Endothelial cell of umbilical vein (primary cell): ENCODE data around the gene SELENOF. TPM values are rescaled to one million over a fixed set of nuclear protein-coding genes. Genes with fewer than 3 reads are reported as not detected.

Source experiments
- BruUV-seq: library from RNA; stranded (reverse); fragments of 400-500 nt; replicated peaks from 2 replicates; lab custom pipeline; 2021; lab: Mats Ljungman, UMichigan
- CTCF ChIA-PET: fragments of 300-600, 350-600 bp; sonication (Branson Sonifier 250); formaldehyde crosslinking; loops from one replicate; lab custom pipeline; 2021; ENCODE audit warnings: antibody characterized with exemption, inconsistent platforms; lab: Charles Lee
- POLR2A ChIA-PET: fragments of 300-600, 350-600 bp; sonication (Branson Sonifier 250); formaldehyde crosslinking; loops from one replicate; lab custom pipeline; 2021; ENCODE audit warnings: antibody characterized with exemption, inconsistent platforms; lab: Charles Lee
- DNase-seq: peaks from one replicate; pipeline ENCODE4 v3.0.0-alpha.2; 2011; ENCODE audit warnings: low read depth, low spot score
- FAIRE-seq: peaks from 2 replicates; lab custom pipeline; 2011; peaks lifted over from hg19 to GRCh38; lab: Jason Lieb, UNC
- H2AFZ ChIP-seq: 2 replicates; pipeline ENCODE4 v1.6.0; 2012; ENCODE audit warnings: low read depth, low read length, control low read depth, inconsistent platforms
- H3K27ac ChIP-seq: 2 replicates; pipeline ENCODE4 v1.5.1; 2011; ENCODE audit warnings: low read depth, mild to moderate bottlenecking, control low read depth, low read length, moderate library complexity; ENCODE audit not compliant: insufficient read depth
- H3K27me3 ChIP-seq, 2 experiments: 2 replicates each; pipeline versions ENCODE4 v1.6.0 to v1.6.1; 2011; ENCODE audit warnings: low read length in 2 of 2, mixed read lengths in 1 of 2; ENCODE audit not compliant: control insufficient read depth in 2 of 2, insufficient read depth in 2 of 2
- H3K36me3 ChIP-seq, 2 experiments: 2 replicates in 1 of 2; 3 replicates in 1 of 2; pipeline ENCODE4 v1.5.1; 2011; ENCODE audit warnings: low read length in 2 of 2, mild to moderate bottlenecking in 1 of 2, moderate library complexity in 1 of 2; ENCODE audit not compliant: control insufficient read depth in 2 of 2, insufficient read depth in 2 of 2; ENCODE audit errors: extremely low read depth in 1 of 2
- H3K4me1 ChIP-seq: 3 replicates; pipeline ENCODE4 v1.5.1; 2011; ENCODE audit warnings: mild to moderate bottlenecking, low read length; ENCODE audit not compliant: control insufficient read depth, insufficient read depth; ENCODE audit errors: extremely low read depth
- H3K4me2 ChIP-seq: 2 replicates; pipeline ENCODE4 v1.6.1; 2011; ENCODE audit warnings: low read length, control low read depth, mixed read lengths; ENCODE audit not compliant: insufficient read depth
- H3K4me3 ChIP-seq, 3 experiments: fragments of 200-600 bp in 1 of 3; sonication (generic), shearing (Covaris generic) in 1 of 3; replicated peaks in 1 of 3; 2 replicates each; pipeline ENCODE4 v1.5.1; 2011 to 2016; ENCODE audit warnings: control low read depth in 3 of 3, low read length in 3 of 3, mild to moderate bottlenecking in 2 of 3, inconsistent platforms in 1 of 3, low read depth in 1 of 3, moderate library complexity in 1 of 3; ENCODE audit not compliant: insufficient read depth in 1 of 3
- H3K79me2 ChIP-seq: 2 replicates; pipeline ENCODE4 v1.6.0; 2012; ENCODE audit warnings: low read length, inconsistent platforms; ENCODE audit not compliant: control insufficient read depth, insufficient read depth
- H3K9ac ChIP-seq: replicated peaks from 2 replicates; pipeline ENCODE3; 2011; ENCODE audit warnings: low read length, control low read depth; ENCODE audit not compliant: insufficient read depth; ENCODE audit errors: extremely low read depth
- H3K9me1 ChIP-seq: replicated peaks from 3 replicates; pipeline ENCODE4 v1.6.0; 2011; ENCODE audit warnings: mild to moderate bottlenecking, low read length; ENCODE audit not compliant: control insufficient read depth, insufficient read depth; ENCODE audit errors: extremely low read depth
- H3K9me3 ChIP-seq: replicated peaks from 2 replicates; pipeline ENCODE4 v1.5.1; 2012; ENCODE audit warnings: low read length, inconsistent platforms; ENCODE audit not compliant: control insufficient read depth, insufficient read depth
- H4K20me1 ChIP-seq: replicated peaks from 2 replicates; pipeline ENCODE3; 2011; ENCODE audit warnings: mild to moderate bottlenecking, low read length; ENCODE audit not compliant: control insufficient read depth, insufficient read depth; ENCODE audit errors: extremely low read depth
- EZH2 ChIP-seq: IDR thresholded peaks from 2 replicates; pipeline ENCODE4 v1.6.1; 2012; ENCODE audit warnings: borderline replicate concordance, low read depth, mild to moderate bottlenecking, moderate library complexity, low read length, inconsistent platforms; ENCODE audit not compliant: severe bottlenecking
- FOS ChIP-seq: IDR thresholded peaks from 2 replicates; pipeline ENCODE4 v1.6.1; 2011; ENCODE audit warnings: mild to moderate bottlenecking, low read length, moderate library complexity, borderline replicate concordance; ENCODE audit not compliant: insufficient read depth
- GATA2 ChIP-seq: IDR thresholded peaks from 2 replicates; pipeline ENCODE4 v1.7.0; 2011; ENCODE audit warnings: low read depth, mild to moderate bottlenecking, moderate library complexity, mixed read lengths, low read length; ENCODE audit not compliant: insufficient read length, insufficient read depth
- JUN ChIP-seq: IDR thresholded peaks from 2 replicates; pipeline ENCODE4 v1.6.1; 2011; ENCODE audit warnings: borderline replicate concordance, low read depth; ENCODE audit not compliant: insufficient read length, insufficient read depth
- MYC ChIP-seq: IDR thresholded peaks from one replicate; pipeline ENCODE4 v1.6.1; 2011; ENCODE audit warnings: mild to moderate bottlenecking, low read depth, low read length
- POLR2A ChIP-seq: IDR thresholded peaks from 2 replicates; pipeline ENCODE4 v1.6.1; 2012; ENCODE audit warnings: low read depth, mild to moderate bottlenecking, control low read depth, low read length
- POLR2AphosphoS5 ChIP-seq: IDR thresholded peaks from 2 replicates; pipeline ENCODE4 v1.6.1; 2012; ENCODE audit warnings: low read depth, mild to moderate bottlenecking, control low read depth, low read length, moderate library complexity; ENCODE audit not compliant: insufficient read depth
- dilution Hi-C: fragments of 300-500 bp; cut with MboI; formaldehyde crosslinking; loops from one replicate; pipeline ENCODE4 v1.15.0; 2019; ENCODE audit warnings: low sequenced_read_pairs; ENCODE audit not compliant: extremely low pct_ligation_motif_present
- intact Hi-C: fragments of 100-400 bp; cut with micrococcal nuclease; formaldehyde crosslinking; loops from one replicate; pipeline ENCODE4 v1.10.0; 2022
- polyA plus RNA-seq, 4 experiments: library from polyadenylated mRNA; depleted of rRNA in 3 of 4; stranded (reverse) in 3 of 4; unstranded in 1 of 4; fragments of >200 nt; gene quantifications; 2 replicates each; pipeline versions ENCODE4 v1.2.1 to v1.2.3, GENCODE V29; 2011 to 2012; ENCODE audit warnings: missing spikeins in 1 of 4
- total RNA-seq: library from RNA; stranded (reverse); gene quantifications from 2 replicates; pipeline ENCODE4 v1.2.3, GENCODE V29; 2021
- TF ChIP-seq, protein P1 (sequence below), 2 donors: IDR thresholded peaks; 1 replicate in 1 of 2; 2 replicates in 1 of 2; pipeline ENCODE4 v1.5.1; 2011; ENCODE audit warnings: low read length in 2 of 2, mild to moderate bottlenecking in 2 of 2, moderate library complexity in 2 of 2, control low read depth in 1 of 2, inconsistent platforms in 1 of 2, low read depth in 1 of 2; ENCODE audit not compliant: insufficient read depth in 1 of 2; ENCODE audit errors: extremely low read depth in 1 of 2
- TF ChIP-seq, protein P2 (sequence below): IDR thresholded peaks from 2 replicates; pipeline ENCODE4 v1.6.1; 2011; ENCODE audit not compliant: insufficient read depth, insufficient read length

Gene SELENOF
- total and polyA plus RNA-seq, 2 donors (not counting 3 experiments of a cell fraction or from before 2014, with no cell fraction given) = 102 to 202 TPM

DNA sequence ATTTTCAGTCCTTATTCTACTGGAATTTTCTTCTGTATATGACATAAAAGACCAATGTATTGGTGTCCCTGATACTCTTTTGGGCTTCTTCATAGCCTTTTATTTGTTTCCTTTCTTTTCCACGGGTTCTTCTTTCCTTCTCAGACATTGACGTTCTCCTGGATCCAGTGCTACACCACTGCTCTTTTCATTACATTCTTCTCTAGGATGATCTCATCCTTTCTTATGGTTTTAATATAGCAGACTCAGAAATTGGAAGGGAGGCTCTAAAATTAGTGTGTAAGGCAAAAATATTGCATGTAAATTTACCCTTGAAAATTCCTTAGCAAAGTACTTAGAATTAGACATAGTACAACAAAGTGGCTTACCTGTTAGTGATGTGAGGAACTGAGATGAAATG lies 65.3 kb downstream of the SELENOF start:
- DNase-seq = no peak
- dilution Hi-C loops = no loop called here

More for the DNA sequence above, 65.3 kb downstream of the SELENOF start:
- no peak overlapping the region for H3K4me3 ChIP-seq
- no peaks in the 10 kb centered on the region for H3K27me3 ChIP-seq
- H3K9ac ChIP-seq = no peak overlapping the region
- no peak overlapping the region for H3K27ac ChIP-seq
- H3K36me3 ChIP-seq = no peaks in the 10 kb centered on the region
- H2AFZ ChIP-seq = no peak overlapping the region
- no peak for FAIRE-seq
- no peaks in the 10 kb centered on the region for H4K20me1 ChIP-seq
- BruUV-seq = no TSS peak
- no peaks in the 10 kb centered on the region for H3K9me1 ChIP-seq
- H3K79me2 ChIP-seq = no peaks in the 10 kb centered on the region
- no peaks in the 10 kb centered on the region for H3K4me1 ChIP-seq
- ChIA-PET CTCF (no interaction called here), POLR2A (no interaction called here)
- intact Hi-C loops = no loop called here
- no peaks in the 10 kb centered on the region for H3K9me3 ChIP-seq
- TF ChIP-seq POLR2AphosphoS5 (no peak), POLR2A (no peak), JUN (no peak), GATA2 (no peak), EZH2 (no peak), MYC (no peak), FOS (no peak)
- TF ChIP-seq, protein P1, sequence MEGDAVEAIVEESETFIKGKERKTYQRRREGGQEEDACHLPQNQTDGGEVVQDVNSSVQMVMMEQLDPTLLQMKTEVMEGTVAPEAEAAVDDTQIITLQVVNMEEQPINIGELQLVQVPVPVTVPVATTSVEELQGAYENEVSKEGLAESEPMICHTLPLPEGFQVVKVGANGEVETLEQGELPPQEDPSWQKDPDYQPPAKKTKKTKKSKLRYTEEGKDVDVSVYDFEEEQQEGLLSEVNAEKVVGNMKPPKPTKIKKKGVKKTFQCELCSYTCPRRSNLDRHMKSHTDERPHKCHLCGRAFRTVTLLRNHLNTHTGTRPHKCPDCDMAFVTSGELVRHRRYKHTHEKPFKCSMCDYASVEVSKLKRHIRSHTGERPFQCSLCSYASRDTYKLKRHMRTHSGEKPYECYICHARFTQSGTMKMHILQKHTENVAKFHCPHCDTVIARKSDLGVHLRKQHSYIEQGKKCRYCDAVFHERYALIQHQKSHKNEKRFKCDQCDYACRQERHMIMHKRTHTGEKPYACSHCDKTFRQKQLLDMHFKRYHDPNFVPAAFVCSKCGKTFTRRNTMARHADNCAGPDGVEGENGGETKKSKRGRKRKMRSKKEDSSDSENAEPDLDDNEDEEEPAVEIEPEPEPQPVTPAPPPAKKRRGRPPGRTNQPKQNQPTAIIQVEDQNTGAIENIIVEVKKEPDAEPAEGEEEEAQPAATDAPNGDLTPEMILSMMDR (IDR thresholded peaks at IDR 0.05; ENCODE audit: extremely low read depth in 1 of 2, insufficient read depth in 1 of 2, low read depth in 1 of 2, low read length in 2 of 2) = no peak
- TF ChIP-seq, protein P2, sequence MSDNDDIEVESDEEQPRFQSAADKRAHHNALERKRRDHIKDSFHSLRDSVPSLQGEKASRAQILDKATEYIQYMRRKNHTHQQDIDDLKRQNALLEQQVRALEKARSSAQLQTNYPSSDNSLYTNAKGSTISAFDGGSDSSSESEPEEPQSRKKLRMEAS = no peak
- H3K4me2 ChIP-seq = no peak overlapping the region
